Measurements from ENCODE around the gene EIF2A.
"Not testable (repeated sequence)": the region's sequence is repeated elsewhere in the genome, so short reads cannot be mapped to it uniquely, and the experiment has no call there.

The EIF2A gene

GRCh38 chr3:150602426-150603152 lies 56.0 kb downstream of the EIF2A start:
- DNase-seq (ENCODE audit: low read depth in 2 of 2), result no peak

- peak; percentile 86 to 87 for DNase-seq (ENCODE audit: low read depth in 2 of 2)
Measured at GRCh38 chr3:150603153-150603979, 56.8 kb downstream of the EIF2A start, which contains the start of gene SELENOT. Gene SELENOT, plus strand, starts transcription at chr3:150603321. Its CDS starts 42 bp downstream, at chr3:150603363.

- DNase-seq (ENCODE audit: low read depth in 2 of 2), result no peak
Measured at GRCh38 chr3:150603980-150604319, 57.4 kb downstream of the EIF2A start.

- no peak for DNase-seq (ENCODE audit: low read depth in 2 of 2)
Measured at GRCh38 chr3:150605998-150606641, 59.5 kb downstream of the EIF2A start.

- DNase-seq (ENCODE audit: low read depth in 2 of 2), result no peak
Measured at GRCh38 chr3:150607267-150608065, 60.9 kb downstream of the EIF2A start.

- no peak for DNase-seq (ENCODE audit: low read depth in 2 of 2)
Measured at GRCh38 chr3:150609988-150610387, 63.4 kb downstream of the EIF2A start.

GRCh38 chr3:150610785-150611184 lies 64.2 kb downstream of the EIF2A start:
- no peak for DNase-seq (ENCODE audit: low read depth in 2 of 2)

GRCh38 chr3:150611666-150612065 lies 65.1 kb downstream of the EIF2A start:
- no peak for DNase-seq (ENCODE audit: low read depth in 2 of 2)

GRCh38 chr3:150612494-150612893 lies 65.9 kb downstream of the EIF2A start:
- no peak for DNase-seq (ENCODE audit: low read depth in 2 of 2)

- DNase-seq (ENCODE audit: low read depth in 2 of 2), result no peak
Measured at GRCh38 chr3:150613034-150613433, 66.4 kb downstream of the EIF2A start.

GRCh38 chr3:150613709-150614480 lies 67.3 kb downstream of the EIF2A start:
- no peak for DNase-seq (ENCODE audit: low read depth in 2 of 2)

- no peak for DNase-seq (ENCODE audit: low read depth in 2 of 2)
Measured at GRCh38 chr3:150620002-150620689, 73.6 kb downstream of the EIF2A start.

- DNase-seq (ENCODE audit: low read depth in 2 of 2), result not testable (repeated sequence)
Measured at GRCh38 chr3:150622955-150623354, 76.4 kb downstream of the EIF2A start.

GRCh38 chr3:150623945-150624344 lies 77.4 kb downstream of the EIF2A start:
- no peak for DNase-seq (ENCODE audit: low read depth in 2 of 2)

- no peak for DNase-seq (ENCODE audit: low read depth in 2 of 2)
Measured at GRCh38 chr3:150626148-150626930, 79.8 kb downstream of the EIF2A start.

GRCh38 chr3:150627557-150627956 lies 81.0 kb downstream of the EIF2A start:
- DNase-seq (ENCODE audit: low read depth in 2 of 2), result no peak

GRCh38 chr3:150631515-150632221 lies 85.1 kb downstream of the EIF2A start:
- no peak for DNase-seq (ENCODE audit: low read depth in 2 of 2)

- no peak for DNase-seq (ENCODE audit: low read depth in 2 of 2)
Measured at GRCh38 chr3:150635076-150635475, 88.5 kb downstream of the EIF2A start.

- DNase-seq (ENCODE audit: low read depth in 2 of 2), result no peak
Measured at GRCh38 chr3:150635526-150635925, 88.9 kb downstream of the EIF2A start.

All from activated CD8-positive, alpha-beta memory T cell treated with anti-CD3 and anti-CD28 coated beads for 4 hours (primary cell).